Measurements from ENCODE around the gene NUCKS1.

The NUCKS1 gene

GRCh38 chr1:205772607-205773032 is 22.6 kb upstream of the NUCKS1 start:
- no peak for DNase-seq (ENCODE audit: low read depth)
- no peak overlapping the region for H3K4me3 ChIP-seq (ENCODE audit: control insufficient read depth, low read depth, low read length)
- TF ChIP-seq, protein P1, sequence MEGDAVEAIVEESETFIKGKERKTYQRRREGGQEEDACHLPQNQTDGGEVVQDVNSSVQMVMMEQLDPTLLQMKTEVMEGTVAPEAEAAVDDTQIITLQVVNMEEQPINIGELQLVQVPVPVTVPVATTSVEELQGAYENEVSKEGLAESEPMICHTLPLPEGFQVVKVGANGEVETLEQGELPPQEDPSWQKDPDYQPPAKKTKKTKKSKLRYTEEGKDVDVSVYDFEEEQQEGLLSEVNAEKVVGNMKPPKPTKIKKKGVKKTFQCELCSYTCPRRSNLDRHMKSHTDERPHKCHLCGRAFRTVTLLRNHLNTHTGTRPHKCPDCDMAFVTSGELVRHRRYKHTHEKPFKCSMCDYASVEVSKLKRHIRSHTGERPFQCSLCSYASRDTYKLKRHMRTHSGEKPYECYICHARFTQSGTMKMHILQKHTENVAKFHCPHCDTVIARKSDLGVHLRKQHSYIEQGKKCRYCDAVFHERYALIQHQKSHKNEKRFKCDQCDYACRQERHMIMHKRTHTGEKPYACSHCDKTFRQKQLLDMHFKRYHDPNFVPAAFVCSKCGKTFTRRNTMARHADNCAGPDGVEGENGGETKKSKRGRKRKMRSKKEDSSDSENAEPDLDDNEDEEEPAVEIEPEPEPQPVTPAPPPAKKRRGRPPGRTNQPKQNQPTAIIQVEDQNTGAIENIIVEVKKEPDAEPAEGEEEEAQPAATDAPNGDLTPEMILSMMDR (conservative IDR thresholded peaks at IDR 0.05; ENCODE audit: control insufficient read depth, insufficient read depth, low read depth, low read length): no peak

GRCh38 chr1:205770618-205771017 is 20.6 kb upstream of the NUCKS1 start:
- no peak for DNase-seq (ENCODE audit: low read depth)
- H3K4me3 ChIP-seq (ENCODE audit: control insufficient read depth, low read depth, low read length): no peak overlapping the region
- TF ChIP-seq, protein P1 (conservative IDR thresholded peaks at IDR 0.05; ENCODE audit: control insufficient read depth, insufficient read depth, low read depth, low read length): no peak

- TF ChIP-seq, protein P1 (conservative IDR thresholded peaks at IDR 0.05; ENCODE audit: control insufficient read depth, insufficient read depth, low read depth, low read length): no peak
- H3K4me3 ChIP-seq (ENCODE audit: control insufficient read depth, low read depth, low read length): no peak overlapping the region
- no peak for DNase-seq (ENCODE audit: low read depth)
Observed at GRCh38 chr1:205769641-205770365, 19.8 kb upstream of the NUCKS1 start.

DNA sequence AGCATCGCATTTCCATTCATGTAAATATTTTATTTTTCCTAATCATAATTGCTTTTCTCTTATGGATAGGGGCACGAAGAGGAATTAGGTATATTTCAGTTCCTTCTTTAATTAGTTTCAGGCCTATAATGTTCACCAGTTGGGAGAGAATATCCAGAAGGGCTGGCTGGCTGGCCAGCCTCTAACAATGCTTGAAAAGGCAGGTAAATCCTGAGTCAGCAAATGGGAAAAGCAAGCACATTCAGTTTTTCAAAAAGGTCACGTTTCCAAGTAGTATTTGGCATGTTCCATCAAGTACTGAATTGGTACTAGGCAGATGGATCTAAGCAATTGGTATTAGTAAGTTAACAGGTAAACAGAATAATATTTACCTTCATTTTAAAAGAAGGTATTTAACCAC is 17.3 kb upstream of the NUCKS1 start:
- no peak overlapping the region for H3K4me3 ChIP-seq (ENCODE audit: control insufficient read depth, low read depth, low read length)
- no peak for DNase-seq (ENCODE audit: low read depth)
- TF ChIP-seq, protein P1 (conservative IDR thresholded peaks at IDR 0.05; ENCODE audit: control insufficient read depth, insufficient read depth, low read depth, low read length): no peak

- TF ChIP-seq, protein P1 (conservative IDR thresholded peaks at IDR 0.05; ENCODE audit: control insufficient read depth, insufficient read depth, low read depth, low read length): no peak
- no peak overlapping the region for H3K4me3 ChIP-seq (ENCODE audit: control insufficient read depth, low read depth, low read length)
- no peak for DNase-seq (ENCODE audit: low read depth)
Observed at GRCh38 chr1:205766570-205766969, 16.6 kb upstream of the NUCKS1 start.

DNA sequence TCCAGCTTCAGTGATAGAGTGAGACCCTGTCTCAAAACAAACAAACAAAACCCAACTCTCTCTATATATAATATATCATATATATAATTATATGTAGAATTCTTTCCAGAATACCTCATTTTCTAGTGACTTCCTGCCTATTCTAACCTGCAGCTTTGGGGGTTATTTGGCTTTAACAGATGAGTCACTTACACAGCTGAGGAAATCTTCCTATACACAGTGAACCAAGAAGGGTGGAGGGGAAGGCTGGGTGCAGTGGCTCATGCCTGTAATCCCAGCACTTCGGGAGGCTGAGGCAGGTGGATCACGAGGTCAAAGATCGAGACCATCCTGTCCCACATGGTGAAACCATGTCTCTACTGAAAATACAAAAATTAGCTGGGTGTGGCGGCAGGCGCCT is 16.1 kb upstream of the NUCKS1 start:
- H3K4me3 ChIP-seq (ENCODE audit: control insufficient read depth, low read depth, low read length): no peak overlapping the region
- TF ChIP-seq, protein P1 (conservative IDR thresholded peaks at IDR 0.05; ENCODE audit: control insufficient read depth, insufficient read depth, low read depth, low read length): no peak
- peak; percentile 21 for DNase-seq (ENCODE audit: low read depth)

All from fibroblast of mammary gland (primary cell).